ENCODE results near the gene SELENON. TPM values are rescaled to one million over a fixed set of nuclear protein-coding genes. Genes with fewer than 3 reads are reported as not detected.

The SELENON gene
- total and polyA plus RNA-seq, 9 of the 15 experiments (the other 6 are each of a cell fraction or from before 2014, with no cell fraction given) = 0.43 to 26.7 (median 7.0) TPM

DNA sequence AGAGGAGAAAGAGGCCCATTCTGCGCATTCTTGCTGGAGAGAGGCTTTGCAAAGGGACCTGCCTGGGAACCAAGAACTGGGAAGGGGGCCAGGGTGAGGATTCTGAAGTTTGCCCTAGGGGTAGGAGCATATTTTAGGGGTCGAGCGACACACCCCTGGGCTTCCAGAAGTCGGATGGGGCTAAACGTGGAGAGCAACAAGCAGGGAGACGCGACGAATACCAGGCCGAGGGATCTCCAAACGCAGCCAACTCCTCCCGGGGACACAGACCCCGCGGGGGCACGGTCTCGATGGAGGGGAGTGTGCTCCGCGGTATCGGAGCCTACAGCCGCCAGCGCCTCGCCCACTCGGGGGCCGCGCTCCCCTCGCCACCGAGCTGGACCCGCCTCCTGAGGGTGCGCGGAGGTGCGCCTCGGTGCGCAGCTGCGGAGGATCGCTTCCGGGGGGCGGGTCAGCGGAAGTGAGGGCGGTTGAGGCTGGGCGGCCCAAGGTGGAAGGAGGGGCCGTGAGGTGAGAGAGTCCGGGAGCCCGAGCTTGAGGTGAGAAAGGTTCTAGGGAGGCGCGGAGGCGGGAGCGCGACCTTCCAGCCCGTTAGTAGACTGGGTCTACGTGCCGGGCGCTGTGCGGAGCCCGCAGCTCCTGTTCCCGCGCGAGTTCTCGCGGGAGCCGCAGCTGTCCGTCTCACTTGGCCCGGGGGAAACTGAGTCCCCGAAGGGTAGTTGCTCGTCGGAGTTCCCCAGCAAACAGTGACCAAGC, 19.7 kb downstream of the SELENON start, which contains the start of gene MTFR1L (continued):
- TF ChIP-seq TAF1 (IDR thresholded peaks at IDR 0.05; ENCODE audit: control insufficient read depth, extremely low read depth, insufficient read depth, low read length, severe bottlenecking) (peak; percentile 85), ZNF583 (CRISPR knock-in tag; IDR thresholded peaks at IDR 0.05) (no peak), ADNP (tag; IDR thresholded peaks at IDR 0.05) (no peak), IRF2 (CRISPR knock-in tag; IDR thresholded peaks at IDR 0.05) (no peak), TEAD2 (tag; IDR thresholded peaks at IDR 0.05) (no peak), CREB1 (IDR thresholded peaks at IDR 0.05) (no peak; the same call in 1 of the 2 replicates), CREB1 (CRISPR knock-in tag; IDR thresholded peaks at IDR 0.05) (peak; percentile 30), PHF21A (IDR thresholded peaks at IDR 0.05; ENCODE audit: borderline replicate concordance, low read depth) (no peak)
- TF ChIP-seq, protein P1, sequence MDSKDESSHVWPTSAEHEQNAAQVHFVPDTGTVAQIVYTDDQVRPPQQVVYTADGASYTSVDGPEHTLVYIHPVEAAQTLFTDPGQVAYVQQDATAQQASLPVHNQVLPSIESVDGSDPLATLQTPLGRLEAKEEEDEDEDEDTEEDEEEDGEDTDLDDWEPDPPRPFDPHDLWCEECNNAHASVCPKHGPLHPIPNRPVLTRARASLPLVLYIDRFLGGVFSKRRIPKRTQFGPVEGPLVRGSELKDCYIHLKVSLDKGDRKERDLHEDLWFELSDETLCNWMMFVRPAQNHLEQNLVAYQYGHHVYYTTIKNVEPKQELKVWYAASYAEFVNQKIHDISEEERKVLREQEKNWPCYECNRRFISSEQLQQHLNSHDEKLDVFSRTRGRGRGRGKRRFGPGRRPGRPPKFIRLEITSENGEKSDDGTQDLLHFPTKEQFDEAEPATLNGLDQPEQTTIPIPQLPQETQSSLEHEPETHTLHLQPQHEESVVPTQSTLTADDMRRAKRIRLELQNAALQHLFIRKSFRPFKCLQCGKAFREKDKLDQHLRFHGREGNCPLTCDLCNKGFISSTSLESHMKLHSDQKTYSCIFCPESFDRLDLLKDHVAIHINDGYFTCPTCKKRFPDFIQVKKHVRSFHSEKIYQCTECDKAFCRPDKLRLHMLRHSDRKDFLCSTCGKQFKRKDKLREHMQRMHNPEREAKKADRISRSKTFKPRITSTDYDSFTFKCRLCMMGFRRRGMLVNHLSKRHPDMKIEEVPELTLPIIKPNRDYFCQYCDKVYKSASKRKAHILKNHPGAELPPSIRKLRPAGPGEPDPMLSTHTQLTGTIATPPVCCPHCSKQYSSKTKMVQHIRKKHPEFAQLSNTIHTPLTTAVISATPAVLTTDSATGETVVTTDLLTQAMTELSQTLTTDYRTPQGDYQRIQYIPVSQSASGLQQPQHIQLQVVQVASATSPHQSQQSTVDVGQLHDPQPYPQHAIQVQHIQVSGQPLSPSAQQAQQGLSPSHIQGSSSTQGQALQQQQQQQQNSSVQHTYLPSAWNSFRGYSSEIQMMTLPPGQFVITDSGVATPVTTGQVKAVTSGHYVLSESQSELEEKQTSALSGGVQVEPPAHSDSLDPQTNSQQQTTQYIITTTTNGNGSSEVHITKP (IDR thresholded peaks at IDR 0.05; ENCODE audit: partially characterized antibody) = peak; percentile 71
- TF ChIP-seq, protein P2, sequence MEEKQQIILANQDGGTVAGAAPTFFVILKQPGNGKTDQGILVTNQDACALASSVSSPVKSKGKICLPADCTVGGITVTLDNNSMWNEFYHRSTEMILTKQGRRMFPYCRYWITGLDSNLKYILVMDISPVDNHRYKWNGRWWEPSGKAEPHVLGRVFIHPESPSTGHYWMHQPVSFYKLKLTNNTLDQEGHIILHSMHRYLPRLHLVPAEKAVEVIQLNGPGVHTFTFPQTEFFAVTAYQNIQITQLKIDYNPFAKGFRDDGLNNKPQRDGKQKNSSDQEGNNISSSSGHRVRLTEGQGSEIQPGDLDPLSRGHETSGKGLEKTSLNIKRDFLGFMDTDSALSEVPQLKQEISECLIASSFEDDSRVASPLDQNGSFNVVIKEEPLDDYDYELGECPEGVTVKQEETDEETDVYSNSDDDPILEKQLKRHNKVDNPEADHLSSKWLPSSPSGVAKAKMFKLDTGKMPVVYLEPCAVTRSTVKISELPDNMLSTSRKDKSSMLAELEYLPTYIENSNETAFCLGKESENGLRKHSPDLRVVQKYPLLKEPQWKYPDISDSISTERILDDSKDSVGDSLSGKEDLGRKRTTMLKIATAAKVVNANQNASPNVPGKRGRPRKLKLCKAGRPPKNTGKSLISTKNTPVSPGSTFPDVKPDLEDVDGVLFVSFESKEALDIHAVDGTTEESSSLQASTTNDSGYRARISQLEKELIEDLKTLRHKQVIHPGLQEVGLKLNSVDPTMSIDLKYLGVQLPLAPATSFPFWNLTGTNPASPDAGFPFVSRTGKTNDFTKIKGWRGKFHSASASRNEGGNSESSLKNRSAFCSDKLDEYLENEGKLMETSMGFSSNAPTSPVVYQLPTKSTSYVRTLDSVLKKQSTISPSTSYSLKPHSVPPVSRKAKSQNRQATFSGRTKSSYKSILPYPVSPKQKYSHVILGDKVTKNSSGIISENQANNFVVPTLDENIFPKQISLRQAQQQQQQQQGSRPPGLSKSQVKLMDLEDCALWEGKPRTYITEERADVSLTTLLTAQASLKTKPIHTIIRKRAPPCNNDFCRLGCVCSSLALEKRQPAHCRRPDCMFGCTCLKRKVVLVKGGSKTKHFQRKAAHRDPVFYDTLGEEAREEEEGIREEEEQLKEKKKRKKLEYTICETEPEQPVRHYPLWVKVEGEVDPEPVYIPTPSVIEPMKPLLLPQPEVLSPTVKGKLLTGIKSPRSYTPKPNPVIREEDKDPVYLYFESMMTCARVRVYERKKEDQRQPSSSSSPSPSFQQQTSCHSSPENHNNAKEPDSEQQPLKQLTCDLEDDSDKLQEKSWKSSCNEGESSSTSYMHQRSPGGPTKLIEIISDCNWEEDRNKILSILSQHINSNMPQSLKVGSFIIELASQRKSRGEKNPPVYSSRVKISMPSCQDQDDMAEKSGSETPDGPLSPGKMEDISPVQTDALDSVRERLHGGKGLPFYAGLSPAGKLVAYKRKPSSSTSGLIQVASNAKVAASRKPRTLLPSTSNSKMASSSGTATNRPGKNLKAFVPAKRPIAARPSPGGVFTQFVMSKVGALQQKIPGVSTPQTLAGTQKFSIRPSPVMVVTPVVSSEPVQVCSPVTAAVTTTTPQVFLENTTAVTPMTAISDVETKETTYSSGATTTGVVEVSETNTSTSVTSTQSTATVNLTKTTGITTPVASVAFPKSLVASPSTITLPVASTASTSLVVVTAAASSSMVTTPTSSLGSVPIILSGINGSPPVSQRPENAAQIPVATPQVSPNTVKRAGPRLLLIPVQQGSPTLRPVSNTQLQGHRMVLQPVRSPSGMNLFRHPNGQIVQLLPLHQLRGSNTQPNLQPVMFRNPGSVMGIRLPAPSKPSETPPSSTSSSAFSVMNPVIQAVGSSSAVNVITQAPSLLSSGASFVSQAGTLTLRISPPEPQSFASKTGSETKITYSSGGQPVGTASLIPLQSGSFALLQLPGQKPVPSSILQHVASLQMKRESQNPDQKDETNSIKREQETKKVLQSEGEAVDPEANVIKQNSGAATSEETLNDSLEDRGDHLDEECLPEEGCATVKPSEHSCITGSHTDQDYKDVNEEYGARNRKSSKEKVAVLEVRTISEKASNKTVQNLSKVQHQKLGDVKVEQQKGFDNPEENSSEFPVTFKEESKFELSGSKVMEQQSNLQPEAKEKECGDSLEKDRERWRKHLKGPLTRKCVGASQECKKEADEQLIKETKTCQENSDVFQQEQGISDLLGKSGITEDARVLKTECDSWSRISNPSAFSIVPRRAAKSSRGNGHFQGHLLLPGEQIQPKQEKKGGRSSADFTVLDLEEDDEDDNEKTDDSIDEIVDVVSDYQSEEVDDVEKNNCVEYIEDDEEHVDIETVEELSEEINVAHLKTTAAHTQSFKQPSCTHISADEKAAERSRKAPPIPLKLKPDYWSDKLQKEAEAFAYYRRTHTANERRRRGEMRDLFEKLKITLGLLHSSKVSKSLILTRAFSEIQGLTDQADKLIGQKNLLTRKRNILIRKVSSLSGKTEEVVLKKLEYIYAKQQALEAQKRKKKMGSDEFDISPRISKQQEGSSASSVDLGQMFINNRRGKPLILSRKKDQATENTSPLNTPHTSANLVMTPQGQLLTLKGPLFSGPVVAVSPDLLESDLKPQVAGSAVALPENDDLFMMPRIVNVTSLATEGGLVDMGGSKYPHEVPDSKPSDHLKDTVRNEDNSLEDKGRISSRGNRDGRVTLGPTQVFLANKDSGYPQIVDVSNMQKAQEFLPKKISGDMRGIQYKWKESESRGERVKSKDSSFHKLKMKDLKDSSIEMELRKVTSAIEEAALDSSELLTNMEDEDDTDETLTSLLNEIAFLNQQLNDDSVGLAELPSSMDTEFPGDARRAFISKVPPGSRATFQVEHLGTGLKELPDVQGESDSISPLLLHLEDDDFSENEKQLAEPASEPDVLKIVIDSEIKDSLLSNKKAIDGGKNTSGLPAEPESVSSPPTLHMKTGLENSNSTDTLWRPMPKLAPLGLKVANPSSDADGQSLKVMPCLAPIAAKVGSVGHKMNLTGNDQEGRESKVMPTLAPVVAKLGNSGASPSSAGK (IDR thresholded peaks at IDR 0.05) = no peak
- TF ChIP-seq, protein P3, sequence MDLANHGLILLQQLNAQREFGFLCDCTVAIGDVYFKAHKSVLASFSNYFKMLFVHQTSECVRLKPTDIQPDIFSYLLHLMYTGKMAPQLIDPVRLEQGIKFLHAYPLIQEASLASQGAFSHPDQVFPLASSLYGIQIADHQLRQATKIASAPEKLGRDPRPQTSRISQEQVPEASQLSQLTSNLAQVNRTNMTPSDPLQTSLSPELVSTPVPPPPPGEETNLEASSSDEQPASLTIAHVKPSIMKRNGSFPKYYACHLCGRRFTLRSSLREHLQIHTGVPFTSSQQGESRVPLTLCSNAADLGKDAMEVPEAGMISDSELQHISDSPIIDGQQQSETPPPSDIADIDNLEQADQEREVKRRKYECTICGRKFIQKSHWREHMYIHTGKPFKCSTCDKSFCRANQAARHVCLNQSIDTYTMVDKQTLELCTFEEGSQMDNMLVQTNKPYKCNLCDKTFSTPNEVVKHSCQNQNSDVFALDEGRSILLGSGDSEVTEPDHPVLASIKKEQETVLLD (IDR thresholded peaks at IDR 0.05) = peak; percentile 76; the same call in 1 of the 2 replicates

Data from K562 (cell line).